Measurements from ENCODE around the gene CKLF. TPM values are rescaled to one million over a fixed set of nuclear protein-coding genes. Genes with fewer than 3 reads are reported as not detected.

Gene CKLF
- total RNA-seq, 2 experiments from 2014 or later: 114 to 126 TPM

DNA sequence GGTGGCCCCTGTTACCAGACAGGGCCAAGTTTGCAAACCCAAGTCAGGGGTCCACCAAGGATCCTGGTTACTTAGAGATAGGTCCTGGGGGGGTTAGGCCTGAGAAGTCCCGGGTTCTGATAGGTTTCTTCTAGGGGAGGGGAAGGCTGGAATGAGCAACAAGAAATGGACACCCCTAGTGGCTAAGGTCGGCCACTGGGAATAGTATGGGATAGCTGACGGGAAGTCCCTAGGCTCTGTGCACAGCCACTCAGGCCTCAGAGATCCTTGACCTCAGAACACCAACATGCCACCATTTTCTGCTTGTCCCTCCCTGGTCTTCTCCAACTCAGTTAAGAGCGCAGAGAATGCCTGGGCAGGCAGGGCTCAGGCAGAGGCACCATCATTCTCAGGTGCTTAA, 15.9 kb upstream of the CKLF start:
- Mint-ChIP-seq H3K4me3 (no peak overlapping the region), H3K36me3 (ENCODE audit: low read depth) (no peaks in the 10 kb centered on the region), H3K9me3 (no peaks in the 10 kb centered on the region), H3K27ac (no peak overlapping the region), H3K27me3 (ENCODE audit: low read depth) (no peaks in the 10 kb centered on the region), H3K4me1 (ENCODE audit: low read depth) (peaks cover 9% of the 10 kb centered on the region)
- DNase-seq: no peak
- intact Hi-C loops (cut with micrococcal nuclease): no loop called here
- CTCF ChIA-PET: interaction anchor here (0.7 kb wide), 1 partner anchor 341 kb away, joined by 3 read pairs; no protein-coding TSS in a partner anchor

DNA sequence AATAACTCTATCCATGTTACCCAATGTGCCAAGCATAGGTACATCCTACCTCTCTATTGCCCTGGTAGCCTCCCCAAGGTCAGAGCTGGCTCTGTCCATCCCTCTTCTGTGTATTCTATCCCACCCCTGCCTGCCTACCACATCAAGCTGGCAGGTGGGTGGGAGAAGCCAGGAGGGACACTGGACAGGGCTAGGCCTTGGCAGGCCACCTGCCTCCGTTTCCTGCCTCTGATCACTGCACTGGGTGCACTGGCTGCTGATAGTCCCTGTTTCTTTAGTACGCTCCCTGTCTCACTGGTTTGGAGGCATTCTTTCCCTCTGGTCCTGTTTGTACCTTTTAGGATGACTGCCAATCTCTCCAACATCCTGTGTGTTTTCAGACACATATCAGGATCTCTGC, 15.1 kb upstream of the CKLF start:
- intact Hi-C loops (cut with micrococcal nuclease): no loop called here
- H3K4me1 Mint-ChIP-seq (ENCODE audit: low read depth): peaks cover 9% of the 10 kb centered on the region
- DNase-seq: no peak
- no peak overlapping the region for H3K4me3 Mint-ChIP-seq
- H3K27ac Mint-ChIP-seq: no peak overlapping the region
- H3K36me3 Mint-ChIP-seq (ENCODE audit: low read depth): no peaks in the 10 kb centered on the region
- no peaks in the 10 kb centered on the region for H3K27me3 Mint-ChIP-seq (ENCODE audit: low read depth)
- no peaks in the 10 kb centered on the region for H3K9me3 Mint-ChIP-seq
- CTCF ChIA-PET: no interaction called here

DNA sequence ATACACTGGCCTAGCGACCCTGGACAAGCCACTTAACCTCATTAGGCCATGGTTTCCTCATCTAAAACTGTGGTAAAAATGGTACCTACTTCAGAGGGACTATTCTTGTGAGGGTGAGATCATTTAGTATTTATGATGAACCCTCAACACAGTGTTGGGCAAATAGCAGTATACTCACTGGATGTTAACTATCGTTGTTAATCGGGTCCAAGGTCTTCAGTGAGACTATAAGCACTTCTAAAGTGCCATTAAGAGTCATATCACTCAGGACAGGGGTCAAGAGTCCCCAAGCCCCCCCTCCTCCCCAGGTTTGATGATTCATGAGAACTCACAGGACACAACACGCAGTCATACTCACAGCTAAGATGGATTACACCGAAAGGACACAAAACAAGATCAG, 13.5 kb upstream of the CKLF start:
- Mint-ChIP-seq H3K27me3 (ENCODE audit: low read depth) (no peaks in the 10 kb centered on the region), H3K9me3 (no peaks in the 10 kb centered on the region), H3K4me1 (ENCODE audit: low read depth) (peaks cover 9% of the 10 kb centered on the region), H3K27ac (peak overlapping the region; percentile 8), H3K4me3 (no peak overlapping the region), H3K36me3 (ENCODE audit: low read depth) (no peaks in the 10 kb centered on the region)
- CTCF ChIA-PET: no interaction called here
- DNase-seq: no peak
- intact Hi-C loops (cut with micrococcal nuclease): no loop called here

DNA sequence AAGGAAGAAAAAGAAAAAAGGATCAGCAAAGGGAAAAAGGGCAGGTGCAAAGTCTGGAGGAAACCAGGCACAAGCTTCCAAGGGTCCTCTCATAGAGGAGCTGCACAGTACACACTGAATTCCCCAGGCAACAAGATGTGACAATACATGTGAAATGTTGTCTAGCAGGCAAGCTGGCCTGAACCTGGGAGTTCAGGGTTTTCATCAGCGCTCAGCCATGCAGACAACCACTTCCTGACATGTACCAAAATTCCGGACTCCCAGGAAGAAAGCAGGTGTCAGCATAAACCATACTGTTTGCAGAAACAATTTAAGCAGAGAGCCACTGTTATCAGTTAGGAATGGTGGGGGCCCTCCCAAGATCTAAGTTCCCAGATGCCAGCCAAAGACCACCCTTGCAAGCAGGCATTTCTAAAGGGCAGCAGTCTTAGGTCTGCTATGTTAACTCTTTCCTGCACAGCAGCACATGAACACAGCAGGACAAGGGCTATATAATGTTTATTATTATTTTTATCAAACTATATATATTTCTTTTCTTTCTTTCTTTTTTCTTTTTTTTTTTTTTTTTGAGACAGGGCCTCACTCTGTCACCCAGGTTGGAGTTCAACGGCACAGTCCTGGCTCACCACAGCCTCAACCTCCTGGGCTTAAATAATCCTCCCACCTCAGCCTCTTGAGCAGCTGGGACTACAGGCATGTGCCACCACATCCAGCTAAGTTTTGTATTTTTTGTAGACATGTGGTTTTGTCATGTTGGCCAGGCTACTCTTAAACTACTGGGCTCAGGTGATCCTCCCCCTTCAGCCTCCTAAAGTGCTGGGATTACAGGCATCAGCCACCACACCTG, 12.5 kb upstream of the CKLF start:
- H3K4me3 Mint-ChIP-seq: no peak overlapping the region
- H3K36me3 Mint-ChIP-seq (ENCODE audit: low read depth): no peaks in the 10 kb centered on the region
- H3K4me1 Mint-ChIP-seq (ENCODE audit: low read depth): peaks cover 15% of the 10 kb centered on the region
- no peaks in the 10 kb centered on the region for H3K27me3 Mint-ChIP-seq (ENCODE audit: low read depth)
- no peak for DNase-seq
- intact Hi-C loops (cut with micrococcal nuclease): no loop called here
- H3K27ac Mint-ChIP-seq: no peak overlapping the region
- H3K9me3 Mint-ChIP-seq: no peaks in the 10 kb centered on the region
- CTCF ChIA-PET: interaction anchor here (0.7 to 1.0 kb wide), 2 partner anchors 13 to 188 kb away, joined by 3 read pairs; partner anchors contain the start of gene CKLF

DNA sequence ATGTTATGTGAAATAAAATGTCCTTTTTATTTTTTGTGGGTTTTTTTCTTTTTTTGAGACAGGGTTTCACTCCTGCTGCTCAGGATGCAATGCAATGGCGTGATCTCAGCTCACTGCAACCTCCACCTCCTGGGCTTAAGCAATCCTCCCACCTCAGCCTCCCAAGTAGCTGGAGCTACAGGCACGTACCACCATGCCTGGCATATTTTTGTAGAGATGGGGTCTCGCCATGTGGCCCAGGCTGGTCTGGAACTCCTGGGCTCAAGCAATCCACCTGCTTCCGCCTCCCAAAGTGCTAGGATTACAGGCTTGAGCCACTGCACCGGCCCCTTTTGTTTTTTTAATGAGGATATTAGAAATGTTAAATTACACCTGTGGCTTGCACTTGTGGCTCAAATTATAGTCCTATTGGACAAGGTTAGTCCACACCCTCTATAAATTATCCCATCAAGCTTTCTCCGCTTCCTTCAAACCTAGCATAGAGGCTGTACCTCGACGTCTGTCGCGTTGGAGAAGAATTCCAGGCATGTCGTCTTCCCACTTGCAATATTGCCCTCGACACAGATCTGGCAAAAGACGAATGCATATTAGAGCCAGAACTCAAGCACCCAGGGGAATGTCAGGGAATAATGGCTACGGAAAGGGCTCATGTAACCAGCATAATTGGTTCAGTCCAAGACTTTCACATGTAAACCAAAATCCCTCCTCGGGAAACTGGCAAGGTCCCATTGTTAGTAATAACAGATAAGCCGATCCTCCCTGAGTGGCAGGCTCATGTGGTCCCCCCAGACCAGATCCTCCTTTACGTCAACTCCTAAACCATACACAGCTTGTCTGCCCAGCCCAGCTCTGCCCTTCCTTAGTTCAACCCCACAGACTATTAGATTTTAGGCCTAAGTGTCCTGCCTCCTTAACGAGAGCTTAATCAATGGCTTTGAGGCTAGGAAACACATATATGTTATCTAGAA, 10.7 kb upstream of the CKLF start:
- no peaks in the 10 kb centered on the region for H3K36me3 Mint-ChIP-seq (ENCODE audit: low read depth)
- no peak overlapping the region for H3K4me3 Mint-ChIP-seq
- intact Hi-C loops (cut with micrococcal nuclease): no loop called here
- H3K27ac Mint-ChIP-seq: no peak overlapping the region
- CTCF ChIA-PET: no interaction called here
- no peaks in the 10 kb centered on the region for H3K9me3 Mint-ChIP-seq
- no peaks in the 10 kb centered on the region for H3K27me3 Mint-ChIP-seq (ENCODE audit: low read depth)
- DNase-seq: no peak
- H3K4me1 Mint-ChIP-seq (ENCODE audit: low read depth): peaks cover 15% of the 10 kb centered on the region

DNA sequence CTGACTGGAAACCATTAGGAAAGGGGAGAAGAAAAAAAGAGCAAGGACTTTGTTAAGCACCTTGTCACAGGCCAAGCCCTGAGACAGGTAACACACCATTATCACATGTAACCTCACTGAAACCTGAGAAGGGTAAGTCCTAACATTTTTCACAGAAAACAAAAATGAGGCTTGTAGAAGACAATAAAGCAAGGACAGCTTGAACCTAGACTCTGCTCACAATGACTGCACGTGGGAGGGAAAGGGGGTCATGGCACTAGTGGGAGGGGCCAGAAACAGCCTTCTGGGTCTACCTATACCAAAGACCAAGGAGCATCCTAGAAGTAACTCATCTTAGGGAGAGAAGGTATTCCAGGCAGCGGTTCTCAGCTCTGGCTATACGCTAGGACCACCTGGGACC, 10.0 kb upstream of the CKLF start:
- Mint-ChIP-seq H3K36me3 (ENCODE audit: low read depth) (no peaks in the 10 kb centered on the region), H3K9me3 (no peaks in the 10 kb centered on the region), H3K4me1 (ENCODE audit: low read depth) (peaks cover 15% of the 10 kb centered on the region), H3K27ac (no peak overlapping the region), H3K4me3 (no peak overlapping the region), H3K27me3 (ENCODE audit: low read depth) (no peaks in the 10 kb centered on the region)
- intact Hi-C loops (cut with micrococcal nuclease): no loop called here
- no peak for DNase-seq
- CTCF ChIA-PET: interaction anchor here (1.6 kb wide), 1 partner anchor 22 kb away, joined by 4 read pairs; no protein-coding TSS in a partner anchor

DNA sequence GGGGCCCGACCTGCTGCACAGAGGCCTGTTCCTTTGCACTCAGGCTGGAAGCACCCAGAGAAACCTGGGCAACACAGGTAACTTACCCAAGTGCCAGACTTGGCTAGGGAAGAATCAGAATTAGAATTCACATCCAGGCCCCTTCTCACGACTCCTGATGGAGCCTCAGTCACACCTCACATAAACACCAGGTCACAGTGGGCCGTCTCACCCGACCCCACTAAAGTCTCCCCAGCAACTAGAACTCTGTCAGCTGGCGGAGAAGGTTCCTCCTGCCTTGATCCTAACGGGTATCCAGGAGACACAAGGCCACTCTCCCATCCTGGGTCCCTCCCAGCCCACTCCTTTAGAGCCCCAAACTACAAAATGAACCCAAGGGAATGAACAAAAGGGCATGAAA, 8.8 kb upstream of the CKLF start:
- no peak for DNase-seq
- H3K36me3 Mint-ChIP-seq (ENCODE audit: low read depth): no peaks in the 10 kb centered on the region
- H3K4me3 Mint-ChIP-seq: no peak overlapping the region
- H3K27me3 Mint-ChIP-seq (ENCODE audit: low read depth): no peaks in the 10 kb centered on the region
- H3K9me3 Mint-ChIP-seq: no peaks in the 10 kb centered on the region
- H3K4me1 Mint-ChIP-seq (ENCODE audit: low read depth): peaks cover 17% of the 10 kb centered on the region
- CTCF ChIA-PET: interaction anchor here (0.6 to 1.6 kb wide), 3 partner anchors 21 to 100 kb away, joined by 3 to 4 read pairs (median 3); no protein-coding TSS in a partner anchor
- H3K27ac Mint-ChIP-seq: no peak overlapping the region
- intact Hi-C loops (cut with micrococcal nuclease): no loop called here

DNA sequence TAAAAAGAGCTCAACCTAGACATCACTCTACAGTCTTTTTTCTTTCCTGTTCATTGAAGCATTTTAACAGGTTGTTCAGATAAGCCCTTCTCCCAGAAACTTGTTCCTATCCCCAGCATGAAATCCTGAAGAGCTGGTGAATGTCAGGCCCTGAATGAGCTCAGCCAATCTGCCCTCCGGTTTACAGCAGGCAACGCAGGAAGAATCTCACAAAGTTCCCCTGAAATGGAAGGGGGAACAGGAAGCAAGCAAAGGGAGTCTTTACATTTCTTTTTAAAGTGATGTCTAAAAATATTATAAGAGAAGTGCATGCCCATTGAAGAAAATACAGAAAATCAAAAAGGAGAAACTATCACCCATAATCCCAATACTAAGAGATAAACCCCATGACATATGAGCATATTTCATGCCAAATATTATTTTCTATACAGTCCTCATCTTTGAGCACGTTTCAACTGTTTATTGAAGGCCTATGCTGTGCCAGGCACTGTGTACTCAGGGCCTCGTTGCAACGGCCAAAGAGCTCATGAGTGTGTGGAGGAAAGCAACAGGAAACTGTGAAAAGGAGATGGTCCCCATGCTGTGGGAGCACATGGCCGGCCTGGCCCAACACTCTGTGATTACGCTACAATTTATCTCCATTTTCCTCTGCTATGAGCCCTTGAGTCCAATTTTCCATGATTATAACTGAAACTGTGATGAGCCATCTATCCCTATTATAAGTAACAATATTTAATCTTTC, 8.2 kb upstream of the CKLF start:
- DNase-seq: no peak
- Mint-ChIP-seq H3K27ac (no peak overlapping the region), H3K27me3 (ENCODE audit: low read depth) (no peaks in the 10 kb centered on the region), H3K4me3 (no peak overlapping the region), H3K36me3 (ENCODE audit: low read depth) (no peaks in the 10 kb centered on the region), H3K9me3 (no peaks in the 10 kb centered on the region), H3K4me1 (ENCODE audit: low read depth) (peaks cover 20% of the 10 kb centered on the region)
- intact Hi-C loops (cut with micrococcal nuclease): no loop called here
- CTCF ChIA-PET: interaction anchor here (1.2 to 1.6 kb wide), 2 partner anchors 20 to 21 kb away, joined by 3 to 4 read pairs; no protein-coding TSS in a partner anchor

DNA sequence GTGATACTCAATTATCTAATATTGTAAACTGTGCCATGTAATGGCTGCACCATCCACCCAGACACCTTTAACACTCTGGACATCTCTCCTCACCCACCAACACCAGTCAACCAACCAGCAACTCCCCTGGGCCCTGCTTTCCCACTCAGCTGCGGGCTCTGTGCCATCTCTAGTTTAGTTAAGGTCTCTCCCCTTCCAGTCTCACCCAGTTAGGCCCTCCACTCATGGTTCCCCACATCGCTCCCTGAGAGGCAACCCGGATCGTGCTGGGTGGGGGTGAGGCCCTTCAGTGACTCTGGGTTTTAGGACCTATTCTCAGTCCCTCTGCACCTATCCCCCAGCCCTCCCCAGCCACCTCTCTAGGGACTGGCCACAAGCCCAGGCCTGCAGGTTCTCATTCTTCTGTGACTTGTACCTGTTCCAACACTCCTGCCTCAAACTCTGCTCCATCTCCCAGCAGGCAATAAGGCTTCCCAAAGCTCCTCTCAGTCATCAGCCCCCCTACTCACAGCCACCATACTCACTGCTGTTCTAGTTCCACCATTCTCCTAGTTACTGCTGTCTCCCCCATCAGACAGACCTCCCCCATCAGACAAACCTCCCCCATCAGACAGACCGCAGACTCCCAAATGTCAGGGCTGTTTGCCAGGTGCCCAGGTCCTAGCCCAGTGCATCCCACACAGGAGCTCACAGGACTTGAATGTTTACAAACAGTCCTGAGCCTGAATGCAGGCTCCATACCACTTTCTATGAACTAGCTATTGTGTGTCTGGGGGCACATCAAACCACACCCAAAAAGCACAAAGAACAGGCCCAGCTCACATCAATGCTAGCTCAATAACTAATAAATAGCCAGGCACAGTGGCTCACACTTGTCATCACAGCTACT, 5.0 kb upstream of the CKLF start:
- Mint-ChIP-seq H3K4me1 (ENCODE audit: low read depth) (peaks cover 29% of the 10 kb centered on the region), H3K27me3 (ENCODE audit: low read depth) (no peaks in the 10 kb centered on the region), H3K9me3 (no peaks in the 10 kb centered on the region), H3K27ac (no peak overlapping the region), H3K4me3 (no peak overlapping the region), H3K36me3 (ENCODE audit: low read depth) (peaks cover under 1% of the 10 kb centered on the region)
- CTCF ChIA-PET: interaction anchor here (0.8 to 1.5 kb wide), 7 partner anchors 16 to 320 kb away, joined by 3 to 7 read pairs (median 4); no protein-coding TSS in a partner anchor
- intact Hi-C loops (cut with micrococcal nuclease): no loop called here
- DNase-seq: no peak

DNA sequence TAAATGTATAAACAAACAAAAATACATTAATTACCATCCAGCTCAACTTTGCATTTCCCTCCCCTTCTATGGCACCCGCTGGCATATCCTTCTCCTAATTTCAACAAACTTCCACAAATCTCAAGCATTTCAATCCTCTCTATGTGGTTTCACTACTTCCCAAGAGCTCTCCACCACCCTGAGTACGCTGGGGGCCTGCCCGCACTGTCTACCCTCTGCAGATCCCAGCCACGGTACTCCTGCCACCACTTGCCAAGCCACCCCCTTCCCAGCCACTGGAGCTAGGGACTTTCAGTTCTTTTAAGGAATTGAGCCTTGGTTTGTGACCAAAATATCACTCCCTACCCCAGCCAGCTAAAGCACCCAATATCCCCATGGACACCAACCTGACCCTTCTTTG, 4.3 kb upstream of the CKLF start:
- H3K4me3 Mint-ChIP-seq: no peak overlapping the region
- no peak for DNase-seq
- no peaks in the 10 kb centered on the region for H3K27me3 Mint-ChIP-seq (ENCODE audit: low read depth)
- intact Hi-C loops (cut with micrococcal nuclease): no loop called here
- H3K9me3 Mint-ChIP-seq: no peaks in the 10 kb centered on the region
- CTCF ChIA-PET: interaction anchor here (1.2 to 1.9 kb wide), 7 partner anchors 15 to 319 kb away, joined by 3 to 7 read pairs (median 4); no protein-coding TSS in a partner anchor
- H3K27ac Mint-ChIP-seq: peak overlapping the region; percentile 6
- H3K4me1 Mint-ChIP-seq (ENCODE audit: low read depth): peaks cover 31% of the 10 kb centered on the region
- H3K36me3 Mint-ChIP-seq (ENCODE audit: low read depth): peaks cover 6% of the 10 kb centered on the region

DNA sequence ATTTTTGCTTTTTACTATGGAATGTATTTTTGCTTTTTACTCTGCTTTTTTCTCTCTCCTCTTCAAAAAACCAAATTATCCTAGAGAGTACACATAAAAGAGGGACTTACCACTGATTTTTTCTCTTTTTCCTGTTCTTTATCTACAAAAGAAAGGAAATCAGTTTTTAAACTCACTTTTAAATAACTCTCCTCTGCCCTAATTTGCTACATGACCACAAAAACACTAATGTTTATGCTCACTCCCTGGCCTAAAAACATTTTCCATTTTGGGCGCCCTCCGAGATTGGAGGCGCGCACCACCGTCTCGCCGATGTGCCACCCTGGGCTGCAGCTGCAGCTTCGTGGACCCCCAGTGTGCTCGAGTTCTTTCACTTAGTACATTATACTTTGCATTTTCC, 3.5 kb upstream of the CKLF start:
- peak overlapping the region; percentile 74 for H3K4me3 Mint-ChIP-seq
- no peaks in the 10 kb centered on the region for H3K9me3 Mint-ChIP-seq
- CTCF ChIA-PET: interaction anchor here (1.2 to 1.9 kb wide), 4 partner anchors 15 to 319 kb away, joined by 3 to 4 read pairs (median 4); no protein-coding TSS in a partner anchor
- peaks cover 38% of the 10 kb centered on the region for H3K4me1 Mint-ChIP-seq (ENCODE audit: low read depth)
- peaks cover 13% of the 10 kb centered on the region for H3K36me3 Mint-ChIP-seq (ENCODE audit: low read depth)
- peak overlapping the region; percentile 61 for H3K27ac Mint-ChIP-seq
- DNase-seq: no peak
- no peaks in the 10 kb centered on the region for H3K27me3 Mint-ChIP-seq (ENCODE audit: low read depth)
- intact Hi-C loops (cut with micrococcal nuclease): loop anchor here (1.0 kb wide), 1 partner anchor 40 kb away; no protein-coding TSS in a partner anchor
